Measurements from ENCODE around the gene ITGA6. TPM values are rescaled to one million over a fixed set of nuclear protein-coding genes. Genes with fewer than 3 reads are reported as not detected.

Gene ITGA6
- total and polyA plus RNA-seq, 2 experiments from 2014 or later = 32.9 to 124 TPM

DNA sequence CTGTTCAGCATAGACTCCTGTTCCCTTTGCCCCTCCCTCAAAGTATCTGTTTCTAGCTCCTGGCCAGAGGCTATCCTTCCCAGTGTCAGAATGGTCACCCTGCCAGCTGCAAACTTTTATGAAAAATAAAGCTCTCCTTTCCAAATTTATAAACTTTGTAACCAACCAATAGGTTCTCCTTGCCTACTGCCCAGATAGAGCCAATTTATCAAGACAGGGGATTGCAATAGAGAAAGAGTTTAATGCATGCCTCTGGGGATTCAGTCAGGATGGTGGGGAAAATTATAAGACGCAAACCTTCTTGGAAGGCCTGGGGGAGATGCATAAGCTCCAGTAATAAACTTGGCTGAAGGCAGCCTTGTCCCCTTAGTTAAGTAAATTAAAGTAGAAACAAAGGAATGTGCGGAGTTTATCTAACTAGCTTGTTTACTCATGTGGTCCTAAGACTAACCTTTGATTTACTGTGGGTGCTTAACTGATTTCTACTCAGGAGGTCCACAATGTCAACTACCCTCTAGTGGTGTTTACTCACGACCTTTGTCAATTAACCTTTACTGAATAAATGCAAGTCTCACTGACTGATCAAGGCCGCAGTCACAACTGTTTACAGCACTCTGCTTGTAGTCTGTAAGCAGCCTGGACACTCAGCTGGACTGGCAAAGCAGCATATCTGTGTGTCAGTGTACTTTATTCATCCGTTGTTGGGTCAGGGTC, 85.6 kb downstream of the ITGA6 start (continued):
- TF ChIP-seq CREB1 (CRISPR knock-in tag; IDR thresholded peaks at IDR 0.05; ENCODE audit: low read depth) = no peak
- TF ChIP-seq, protein P1, sequence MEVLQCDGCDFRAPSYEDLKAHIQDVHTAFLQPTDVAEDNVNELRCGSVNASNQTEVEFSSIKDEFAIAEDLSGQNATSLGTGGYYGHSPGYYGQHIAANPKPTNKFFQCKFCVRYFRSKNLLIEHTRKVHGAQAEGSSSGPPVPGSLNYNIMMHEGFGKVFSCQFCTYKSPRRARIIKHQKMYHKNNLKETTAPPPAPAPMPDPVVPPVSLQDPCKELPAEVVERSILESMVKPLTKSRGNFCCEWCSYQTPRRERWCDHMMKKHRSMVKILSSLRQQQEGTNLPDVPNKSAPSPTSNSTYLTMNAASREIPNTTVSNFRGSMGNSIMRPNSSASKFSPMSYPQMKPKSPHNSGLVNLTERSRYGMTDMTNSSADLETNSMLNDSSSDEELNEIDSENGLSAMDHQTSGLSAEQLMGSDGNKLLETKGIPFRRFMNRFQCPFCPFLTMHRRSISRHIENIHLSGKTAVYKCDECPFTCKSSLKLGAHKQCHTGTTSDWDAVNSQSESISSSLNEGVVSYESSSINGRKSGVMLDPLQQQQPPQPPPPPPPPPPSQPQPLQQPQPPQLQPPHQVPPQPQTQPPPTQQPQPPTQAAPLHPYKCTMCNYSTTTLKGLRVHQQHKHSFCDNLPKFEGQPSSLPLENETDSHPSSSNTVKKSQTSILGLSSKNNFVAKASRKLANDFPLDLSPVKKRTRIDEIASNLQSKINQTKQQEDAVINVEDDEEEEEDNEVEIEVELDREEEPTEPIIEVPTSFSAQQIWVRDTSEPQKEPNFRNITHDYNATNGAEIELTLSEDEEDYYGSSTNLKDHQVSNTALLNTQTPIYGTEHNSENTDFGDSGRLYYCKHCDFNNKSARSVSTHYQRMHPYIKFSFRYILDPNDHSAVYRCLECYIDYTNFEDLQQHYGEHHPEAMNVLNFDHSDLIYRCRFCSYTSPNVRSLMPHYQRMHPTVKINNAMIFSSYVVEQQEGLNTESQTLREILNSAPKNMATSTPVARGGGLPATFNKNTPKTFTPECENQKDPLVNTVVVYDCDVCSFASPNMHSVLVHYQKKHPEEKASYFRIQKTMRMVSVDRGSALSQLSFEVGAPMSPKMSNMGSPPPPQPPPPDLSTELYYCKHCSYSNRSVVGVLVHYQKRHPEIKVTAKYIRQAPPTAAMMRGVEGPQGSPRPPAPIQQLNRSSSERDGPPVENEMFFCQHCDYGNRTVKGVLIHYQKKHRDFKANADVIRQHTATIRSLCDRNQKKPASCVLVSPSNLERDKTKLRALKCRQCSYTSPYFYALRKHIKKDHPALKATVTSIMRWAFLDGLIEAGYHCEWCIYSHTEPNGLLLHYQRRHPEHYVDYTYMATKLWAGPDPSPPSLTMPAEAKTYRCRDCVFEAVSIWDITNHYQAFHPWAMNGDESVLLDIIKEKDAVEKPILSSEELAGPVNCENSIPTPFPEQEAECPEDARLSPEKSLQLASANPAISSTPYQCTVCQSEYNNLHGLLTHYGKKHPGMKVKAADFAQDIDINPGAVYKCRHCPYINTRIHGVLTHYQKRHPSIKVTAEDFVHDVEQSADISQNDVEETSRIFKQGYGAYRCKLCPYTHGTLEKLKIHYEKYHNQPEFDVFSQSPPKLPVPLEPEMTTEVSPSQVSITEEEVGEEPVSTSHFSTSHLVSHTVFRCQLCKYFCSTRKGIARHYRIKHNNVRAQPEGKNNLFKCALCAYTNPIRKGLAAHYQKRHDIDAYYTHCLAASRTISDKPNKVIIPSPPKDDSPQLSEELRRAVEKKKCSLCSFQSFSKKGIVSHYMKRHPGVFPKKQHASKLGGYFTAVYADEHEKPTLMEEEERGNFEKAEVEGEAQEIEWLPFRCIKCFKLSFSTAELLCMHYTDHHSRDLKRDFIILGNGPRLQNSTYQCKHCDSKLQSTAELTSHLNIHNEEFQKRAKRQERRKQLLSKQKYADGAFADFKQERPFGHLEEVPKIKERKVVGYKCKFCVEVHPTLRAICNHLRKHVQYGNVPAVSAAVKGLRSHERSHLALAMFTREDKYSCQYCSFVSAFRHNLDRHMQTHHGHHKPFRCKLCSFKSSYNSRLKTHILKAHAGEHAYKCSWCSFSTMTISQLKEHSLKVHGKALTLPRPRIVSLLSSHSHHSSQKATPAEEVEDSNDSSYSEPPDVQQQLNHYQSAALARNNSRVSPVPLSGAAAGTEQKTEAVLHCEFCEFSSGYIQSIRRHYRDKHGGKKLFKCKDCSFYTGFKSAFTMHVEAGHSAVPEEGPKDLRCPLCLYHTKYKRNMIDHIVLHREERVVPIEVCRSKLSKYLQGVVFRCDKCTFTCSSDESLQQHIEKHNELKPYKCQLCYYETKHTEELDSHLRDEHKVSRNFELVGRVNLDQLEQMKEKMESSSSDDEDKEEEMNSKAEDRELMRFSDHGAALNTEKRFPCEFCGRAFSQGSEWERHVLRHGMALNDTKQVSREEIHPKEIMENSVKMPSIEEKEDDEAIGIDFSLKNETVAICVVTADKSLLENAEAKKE (CRISPR knock-in tag; IDR thresholded peaks at IDR 0.05) = no peak
- no peak for TF ChIP-seq ZNF331 (CRISPR knock-in tag; IDR thresholded peaks at IDR 0.05; ENCODE audit: low read depth)
- no peak for TF ChIP-seq EZH2phosphoT487 (IDR thresholded peaks at IDR 0.05; ENCODE audit: unreplicated experiment)
- TF ChIP-seq, protein P2, sequence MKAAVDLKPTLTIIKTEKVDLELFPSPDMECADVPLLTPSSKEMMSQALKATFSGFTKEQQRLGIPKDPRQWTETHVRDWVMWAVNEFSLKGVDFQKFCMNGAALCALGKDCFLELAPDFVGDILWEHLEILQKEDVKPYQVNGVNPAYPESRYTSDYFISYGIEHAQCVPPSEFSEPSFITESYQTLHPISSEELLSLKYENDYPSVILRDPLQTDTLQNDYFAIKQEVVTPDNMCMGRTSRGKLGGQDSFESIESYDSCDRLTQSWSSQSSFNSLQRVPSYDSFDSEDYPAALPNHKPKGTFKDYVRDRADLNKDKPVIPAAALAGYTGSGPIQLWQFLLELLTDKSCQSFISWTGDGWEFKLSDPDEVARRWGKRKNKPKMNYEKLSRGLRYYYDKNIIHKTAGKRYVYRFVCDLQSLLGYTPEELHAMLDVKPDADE (IDR thresholded peaks at IDR 0.05) = no peak

DNA sequence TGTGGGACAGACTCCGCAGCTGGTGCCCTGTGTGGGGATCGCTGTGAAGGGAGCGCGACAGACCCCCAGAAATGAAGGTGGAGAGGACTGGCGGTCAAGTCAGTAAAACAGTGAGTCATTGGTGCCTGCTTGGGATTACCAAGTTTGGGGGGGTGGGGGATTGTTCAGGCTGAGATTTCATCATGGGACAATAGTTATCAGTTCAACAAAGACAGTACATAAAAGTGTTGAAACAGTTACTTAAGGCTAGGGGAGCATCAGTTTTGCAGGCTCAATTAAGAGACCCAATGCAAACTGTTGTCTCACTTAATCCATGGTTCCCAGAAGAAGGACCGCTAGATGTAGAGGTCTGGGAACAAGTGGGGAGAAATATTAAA, 86.1 kb downstream of the ITGA6 start:
- no peak for ATAC-seq
- no peak for DNase-seq (ENCODE audit: low spot score)
- Histone ChIP-seq H3K79me2 (replicated peaks; ENCODE audit: insufficient read depth) (no peaks in the 10 kb centered on the region), H4K20me1 (replicated peaks; ENCODE audit: insufficient read depth) (no peaks in the 10 kb centered on the region), H3K27ac (ENCODE audit: low read depth) (no peak overlapping the region), H3K4me3 (no peak overlapping the region), H3K4me2 (no peak overlapping the region), H3K36me3 (ENCODE audit: insufficient read depth) (peaks cover 7% of the 10 kb centered on the region), H3K4me1 (ENCODE audit: insufficient read depth) (no peaks in the 10 kb centered on the region), H3K9me2 (ENCODE audit: insufficient read depth) (no peaks in the 10 kb centered on the region), H3F3A (replicated peaks; ENCODE audit: low read depth) (no peaks in the 10 kb centered on the region), H2AFZ (no peak overlapping the region), H3K27me3 (ENCODE audit: insufficient read depth) (no peaks in the 10 kb centered on the region)
- Mint-ChIP-seq H3K27ac (no peak overlapping the region), H3K36me3 (ENCODE audit: low read depth) (peaks cover 50% of the 10 kb centered on the region), H3K4me1 (no peaks in the 10 kb centered on the region), H3K9me3 (peaks cover 46% of the 10 kb centered on the region), H3K4me3 (no peak overlapping the region), H3K27me3 (ENCODE audit: insufficient read depth, low read depth, poor library complexity) (peaks cover 10% of the 10 kb centered on the region)
- TF ChIP-seq POLR2AphosphoS5 (IDR thresholded peaks at IDR 0.05; ENCODE audit: low read depth) (no peak), CREB1 (CRISPR knock-in tag; IDR thresholded peaks at IDR 0.05; ENCODE audit: low read depth) (no peak), EZH2 (IDR thresholded peaks at IDR 0.05; ENCODE audit: low read depth, unreplicated experiment) (no peak), NANOG (IDR thresholded peaks at IDR 0.05; ENCODE audit: borderline replicate concordance) (no peak), EZH2phosphoT487 (IDR thresholded peaks at IDR 0.05; ENCODE audit: unreplicated experiment) (no peak), ZNF331 (CRISPR knock-in tag; IDR thresholded peaks at IDR 0.05; ENCODE audit: low read depth) (no peak), STAT1 (IDR thresholded peaks at IDR 0.05; ENCODE audit: unreplicated experiment) (no peak)

Data from GM23338 (cell line).